Measurements from ENCODE around the gene MAG. TPM values are rescaled to one million over a fixed set of nuclear protein-coding genes. Genes with fewer than 3 reads are reported as not detected.

MAG gene
- total and polyA plus RNA-seq, 2 of the 13 experiments (the other 11 are each of a cell fraction or from before 2014, with no cell fraction given) = 0.20 to 1.3 TPM

DNA sequence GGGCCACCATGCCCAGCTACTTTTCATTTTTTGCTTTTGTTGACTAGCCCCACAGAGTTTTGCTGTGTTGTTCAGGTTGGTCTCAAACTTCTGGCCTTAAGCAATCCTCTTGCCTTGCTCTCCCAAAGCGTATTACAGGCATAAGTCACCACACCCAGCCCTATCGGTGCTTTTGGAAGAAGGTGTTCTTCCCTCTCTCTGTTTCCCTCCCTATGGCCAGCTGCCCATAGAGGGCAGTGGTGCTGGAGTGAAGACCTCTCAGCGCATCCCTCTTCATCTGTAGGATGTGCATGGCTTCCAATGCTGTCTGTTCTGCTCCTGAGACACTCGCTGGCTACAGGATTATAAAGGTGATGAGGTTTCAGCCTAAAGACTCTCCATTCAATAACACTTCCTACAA, 35.7 kb downstream of the MAG start (continued):
- TF ChIP-seq, protein P1, sequence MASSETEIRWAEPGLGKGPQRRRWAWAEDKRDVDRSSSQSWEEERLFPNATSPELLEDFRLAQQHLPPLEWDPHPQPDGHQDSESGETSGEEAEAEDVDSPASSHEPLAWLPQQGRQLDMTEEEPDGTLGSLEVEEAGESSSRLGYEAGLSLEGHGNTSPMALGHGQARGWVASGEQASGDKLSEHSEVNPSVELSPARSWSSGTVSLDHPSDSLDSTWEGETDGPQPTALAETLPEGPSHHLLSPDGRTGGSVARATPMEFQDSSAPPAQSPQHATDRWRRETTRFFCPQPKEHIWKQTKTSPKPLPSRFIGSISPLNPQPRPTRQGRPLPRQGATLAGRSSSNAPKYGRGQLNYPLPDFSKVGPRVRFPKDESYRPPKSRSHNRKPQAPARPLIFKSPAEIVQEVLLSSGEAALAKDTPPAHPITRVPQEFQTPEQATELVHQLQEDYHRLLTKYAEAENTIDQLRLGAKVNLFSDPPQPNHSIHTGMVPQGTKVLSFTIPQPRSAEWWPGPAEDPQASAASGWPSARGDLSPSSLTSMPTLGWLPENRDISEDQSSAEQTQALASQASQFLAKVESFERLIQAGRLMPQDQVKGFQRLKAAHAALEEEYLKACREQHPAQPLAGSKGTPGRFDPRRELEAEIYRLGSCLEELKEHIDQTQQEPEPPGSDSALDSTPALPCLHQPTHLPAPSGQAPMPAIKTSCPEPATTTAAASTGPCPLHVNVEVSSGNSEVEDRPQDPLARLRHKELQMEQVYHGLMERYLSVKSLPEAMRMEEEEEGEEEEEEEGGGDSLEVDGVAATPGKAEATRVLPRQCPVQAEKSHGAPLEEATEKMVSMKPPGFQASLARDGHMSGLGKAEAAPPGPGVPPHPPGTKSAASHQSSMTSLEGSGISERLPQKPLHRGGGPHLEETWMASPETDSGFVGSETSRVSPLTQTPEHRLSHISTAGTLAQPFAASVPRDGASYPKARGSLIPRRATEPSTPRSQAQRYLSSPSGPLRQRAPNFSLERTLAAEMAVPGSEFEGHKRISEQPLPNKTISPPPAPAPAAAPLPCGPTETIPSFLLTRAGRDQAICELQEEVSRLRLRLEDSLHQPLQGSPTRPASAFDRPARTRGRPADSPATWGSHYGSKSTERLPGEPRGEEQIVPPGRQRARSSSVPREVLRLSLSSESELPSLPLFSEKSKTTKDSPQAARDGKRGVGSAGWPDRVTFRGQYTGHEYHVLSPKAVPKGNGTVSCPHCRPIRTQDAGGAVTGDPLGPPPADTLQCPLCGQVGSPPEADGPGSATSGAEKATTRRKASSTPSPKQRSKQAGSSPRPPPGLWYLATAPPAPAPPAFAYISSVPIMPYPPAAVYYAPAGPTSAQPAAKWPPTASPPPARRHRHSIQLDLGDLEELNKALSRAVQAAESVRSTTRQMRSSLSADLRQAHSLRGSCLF (CRISPR knock-in tag; IDR thresholded peaks at IDR 0.05; ENCODE audit: borderline replicate concordance) = no peak
- peak; percentile 38; the same call in 1 of the 2 replicates for TF ChIP-seq RAD21 (CRISPR knock-in tag; IDR thresholded peaks at IDR 0.05)
- TF ChIP-seq, protein P2, sequence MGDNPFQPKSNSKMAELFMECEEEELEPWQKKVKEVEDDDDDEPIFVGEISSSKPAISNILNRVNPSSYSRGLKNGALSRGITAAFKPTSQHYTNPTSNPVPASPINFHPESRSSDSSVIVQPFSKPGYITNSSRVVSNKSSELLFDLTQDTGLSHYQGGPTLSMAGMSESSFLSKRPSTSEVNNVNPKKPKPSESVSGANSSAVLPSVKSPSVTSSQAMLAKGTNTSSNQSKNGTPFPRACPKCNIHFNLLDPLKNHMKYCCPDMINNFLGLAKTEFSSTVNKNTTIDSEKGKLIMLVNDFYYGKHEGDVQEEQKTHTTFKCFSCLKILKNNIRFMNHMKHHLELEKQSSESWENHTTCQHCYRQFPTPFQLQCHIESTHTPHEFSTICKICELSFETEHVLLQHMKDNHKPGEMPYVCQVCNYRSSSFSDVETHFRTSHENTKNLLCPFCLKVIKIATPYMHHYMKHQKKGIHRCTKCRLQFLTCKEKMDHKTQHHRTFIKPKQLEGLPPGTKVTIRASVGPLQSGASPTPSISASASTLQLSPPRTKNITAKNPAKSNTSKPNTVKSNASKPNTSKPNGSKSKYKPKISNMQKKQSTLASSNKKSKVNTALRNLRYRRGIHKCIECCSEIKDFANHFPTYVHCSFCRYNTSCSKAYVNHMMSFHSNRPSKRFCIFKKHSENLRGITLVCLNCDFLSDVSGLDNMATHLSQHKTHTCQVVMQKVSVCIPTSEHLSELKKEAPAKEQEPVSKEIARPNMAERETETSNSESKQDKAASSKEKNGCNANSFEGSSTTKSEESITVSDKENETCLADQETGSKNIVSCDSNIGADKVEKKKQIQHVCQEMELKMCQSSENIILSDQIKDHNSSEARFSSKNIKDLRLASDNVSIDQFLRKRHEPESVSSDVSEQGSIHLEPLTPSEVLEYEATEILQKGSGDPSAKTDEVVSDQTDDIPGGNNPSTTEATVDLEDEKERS (CRISPR knock-in tag; IDR thresholded peaks at IDR 0.05) = no peak
- TF ChIP-seq ZNF670 (CRISPR knock-in tag; IDR thresholded peaks at IDR 0.05; ENCODE audit: borderline replicate concordance) = no peak
- no peak for TF ChIP-seq HOXD1 (CRISPR knock-in tag; IDR thresholded peaks at IDR 0.05)
- no peak for TF ChIP-seq ZNF441 (CRISPR knock-in tag; IDR thresholded peaks at IDR 0.05; ENCODE audit: borderline replicate concordance)
- no peak for TF ChIP-seq SRY (CRISPR knock-in tag; IDR thresholded peaks at IDR 0.05)
- TF ChIP-seq TBP (CRISPR knock-in tag; IDR thresholded peaks at IDR 0.05) = no peak
- TF ChIP-seq ZNF724P (CRISPR knock-in tag; IDR thresholded peaks at IDR 0.05; ENCODE audit: borderline replicate concordance) = no peak
- TF ChIP-seq ZNF713 (CRISPR knock-in tag; IDR thresholded peaks at IDR 0.05) = no peak
- TF ChIP-seq, protein P3, sequence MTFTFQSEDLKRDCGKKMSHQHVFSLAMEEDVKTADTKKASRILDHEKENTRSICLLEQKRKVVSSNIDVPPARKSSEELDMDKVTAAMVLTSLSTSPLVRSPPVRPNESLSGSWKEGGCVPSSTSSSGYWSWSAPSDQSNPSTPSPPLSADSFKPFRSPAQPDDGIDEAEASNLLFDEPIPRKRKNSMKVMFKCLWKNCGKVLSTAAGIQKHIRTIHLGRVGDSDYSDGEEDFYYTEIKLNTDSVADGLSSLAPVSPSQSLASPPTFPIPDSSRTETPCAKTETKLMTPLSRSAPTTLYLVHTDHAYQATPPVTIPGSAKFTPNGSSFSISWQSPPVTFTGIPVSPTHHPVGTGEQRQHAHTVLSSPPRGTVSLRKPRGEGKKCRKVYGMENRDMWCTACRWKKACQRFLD (CRISPR knock-in tag; IDR thresholded peaks at IDR 0.05; ENCODE audit: borderline replicate concordance) = no peak
- TF ChIP-seq ZNF432 (CRISPR knock-in tag; IDR thresholded peaks at IDR 0.05; ENCODE audit: borderline replicate concordance) = no peak
- peak; percentile 59 for TF ChIP-seq STAG1 (CRISPR knock-in tag; IDR thresholded peaks at IDR 0.05)
- no peak for TF ChIP-seq NRL (CRISPR knock-in tag; IDR thresholded peaks at IDR 0.05; ENCODE audit: borderline replicate concordance)
- no peak for TF ChIP-seq ZFP82 (CRISPR knock-in tag; IDR thresholded peaks at IDR 0.05; ENCODE audit: borderline replicate concordance)
- no peak for TF ChIP-seq ZNF549 (CRISPR knock-in tag; IDR thresholded peaks at IDR 0.05)
- no peak for TF ChIP-seq ZNF672 (CRISPR knock-in tag; IDR thresholded peaks at IDR 0.05)
